ENCODE data around the gene ZNF133.
"Not testable (repeated sequence)": the region's sequence is repeated elsewhere in the genome, so short reads cannot be mapped to it uniquely, and the experiment has no call there.

ZNF133 gene

DNA sequence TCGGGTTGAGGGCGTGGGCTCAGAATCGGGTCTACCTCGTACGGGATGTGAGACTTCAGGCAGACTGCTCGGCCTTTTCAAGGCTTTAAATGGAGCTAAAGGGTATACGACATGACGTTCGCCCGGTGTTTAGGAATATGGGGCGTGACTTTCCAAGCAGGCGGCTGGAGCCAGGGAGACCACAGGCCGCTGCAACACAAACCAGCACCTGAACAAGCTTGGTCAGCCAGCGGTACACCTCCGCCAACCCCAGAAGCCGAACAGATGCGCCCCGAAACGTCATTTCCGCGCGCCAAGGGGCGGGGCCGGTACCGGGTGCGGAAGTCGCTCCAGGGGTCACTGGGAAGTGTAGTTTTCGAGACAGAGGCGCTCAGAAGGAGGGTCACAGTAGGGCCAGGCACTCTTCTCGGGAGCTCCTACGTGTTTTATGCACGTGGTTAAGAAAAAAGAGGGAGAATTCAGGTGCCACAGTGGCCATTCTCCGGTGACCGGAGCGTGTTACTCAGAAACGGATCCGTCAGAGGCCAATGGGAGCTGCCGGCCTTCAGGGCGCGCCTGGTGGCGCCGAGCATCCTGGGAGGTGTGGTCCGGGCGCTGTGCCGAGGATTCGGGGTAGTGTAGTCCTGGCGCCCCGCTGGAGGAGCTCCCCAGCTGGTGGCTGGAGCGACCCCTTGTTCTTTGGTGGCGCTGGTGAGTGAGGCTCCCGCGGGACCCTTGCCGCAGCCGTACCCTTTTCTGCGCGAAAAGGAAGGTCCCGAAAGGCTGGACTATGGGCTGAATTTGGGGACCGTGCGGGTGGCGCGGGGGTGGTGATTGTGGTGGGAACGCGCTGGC lies at the start of gene ZNF133:
Gene ZNF133 (plus strand): TSS at position 613 of the 834 bp plus-strand sequence. CDS start 17,160 bp downstream, outside the sequence.
- peak within 1 kb of the TSS; percentile 94 for H3K4me3 ChIP-seq (ENCODE audit: low read length)
- no peaks in the 10 kb centered on the region for H3F3A ChIP-seq (ENCODE audit: control insufficient read depth, insufficient read depth)
- H3K4me2 ChIP-seq (ENCODE audit: low read length), result peak within 1 kb of the TSS; percentile 88
- H3K4me1 ChIP-seq (ENCODE audit: control insufficient read depth, low read length), result peaks cover 31% of the 10 kb centered on the region
- no peaks in the 10 kb centered on the region for H3K9me2 ChIP-seq (replicated peaks; ENCODE audit: control insufficient read depth, low read length)
- H3K79me2 ChIP-seq (ENCODE audit: control insufficient read depth, low read length), result peaks cover 11% of the 10 kb centered on the region
- H3K27ac ChIP-seq (ENCODE audit: low read depth, low read length), result peak within 1 kb of the TSS; percentile 55
- no peaks in the 10 kb centered on the region for H4K20me1 ChIP-seq (ENCODE audit: control insufficient read depth, insufficient read depth, low read depth, low read length)
- H3K27me3 ChIP-seq (ENCODE audit: control insufficient read depth, low read length), result no peaks in the 10 kb centered on the region
- peaks cover 16% of the 10 kb centered on the region; the same call in 1 of the 2 replicates for H3K9me3 ChIP-seq (ENCODE audit: control insufficient read depth, insufficient read depth, low read length)
- H3K36me3 ChIP-seq (ENCODE audit: control insufficient read depth, low read length), result no peaks in the 10 kb centered on the region
- TF ChIP-seq, protein P1, sequence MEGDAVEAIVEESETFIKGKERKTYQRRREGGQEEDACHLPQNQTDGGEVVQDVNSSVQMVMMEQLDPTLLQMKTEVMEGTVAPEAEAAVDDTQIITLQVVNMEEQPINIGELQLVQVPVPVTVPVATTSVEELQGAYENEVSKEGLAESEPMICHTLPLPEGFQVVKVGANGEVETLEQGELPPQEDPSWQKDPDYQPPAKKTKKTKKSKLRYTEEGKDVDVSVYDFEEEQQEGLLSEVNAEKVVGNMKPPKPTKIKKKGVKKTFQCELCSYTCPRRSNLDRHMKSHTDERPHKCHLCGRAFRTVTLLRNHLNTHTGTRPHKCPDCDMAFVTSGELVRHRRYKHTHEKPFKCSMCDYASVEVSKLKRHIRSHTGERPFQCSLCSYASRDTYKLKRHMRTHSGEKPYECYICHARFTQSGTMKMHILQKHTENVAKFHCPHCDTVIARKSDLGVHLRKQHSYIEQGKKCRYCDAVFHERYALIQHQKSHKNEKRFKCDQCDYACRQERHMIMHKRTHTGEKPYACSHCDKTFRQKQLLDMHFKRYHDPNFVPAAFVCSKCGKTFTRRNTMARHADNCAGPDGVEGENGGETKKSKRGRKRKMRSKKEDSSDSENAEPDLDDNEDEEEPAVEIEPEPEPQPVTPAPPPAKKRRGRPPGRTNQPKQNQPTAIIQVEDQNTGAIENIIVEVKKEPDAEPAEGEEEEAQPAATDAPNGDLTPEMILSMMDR (IDR thresholded peaks at IDR 0.05; ENCODE audit: low read depth, low read length, poor library complexity, severe bottlenecking), result peak; percentile 52
- TF ChIP-seq EZH2phosphoT487 (IDR thresholded peaks at IDR 0.05; ENCODE audit: borderline replicate concordance, low read length), result no peak

DNA sequence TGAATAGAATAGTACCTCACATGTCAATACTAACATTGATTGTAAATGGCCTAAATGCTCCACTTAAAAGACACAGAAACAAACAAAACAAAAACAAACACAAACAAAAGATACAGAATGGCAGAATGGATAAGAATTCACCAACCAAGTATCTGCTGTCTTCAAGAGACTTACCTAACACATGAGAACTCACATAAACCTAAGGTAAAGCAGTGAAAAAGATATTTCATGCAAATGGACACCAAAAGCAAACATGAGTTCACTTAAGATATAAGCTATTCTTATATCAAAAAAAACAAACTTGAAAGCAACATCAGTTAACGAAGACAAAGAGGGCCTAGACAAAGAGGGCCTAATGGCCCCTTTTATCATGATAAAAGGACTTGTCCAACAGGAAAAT lies 47.3 kb upstream of the ZNF133 start:
- no peaks in the 10 kb centered on the region for H3K9me3 ChIP-seq (ENCODE audit: control insufficient read depth, insufficient read depth, low read length)
- H3K4me2 ChIP-seq (ENCODE audit: low read length), result no peak overlapping the region
- H3K4me1 ChIP-seq (ENCODE audit: control insufficient read depth, low read length), result no peaks in the 10 kb centered on the region
- H3K27ac ChIP-seq (ENCODE audit: low read depth, low read length), result no peak overlapping the region
- H3K4me3 ChIP-seq (ENCODE audit: low read length), result no peak overlapping the region
- H3K9me2 ChIP-seq (replicated peaks; ENCODE audit: control insufficient read depth, low read length), result no peaks in the 10 kb centered on the region
- H3K27me3 ChIP-seq (ENCODE audit: control insufficient read depth, low read length), result no peaks in the 10 kb centered on the region
- no peaks in the 10 kb centered on the region for H4K20me1 ChIP-seq (ENCODE audit: control insufficient read depth, insufficient read depth, low read depth, low read length)
- no peaks in the 10 kb centered on the region for H3K36me3 ChIP-seq (ENCODE audit: control insufficient read depth, low read length)
- no peaks in the 10 kb centered on the region for H3F3A ChIP-seq (ENCODE audit: control insufficient read depth, insufficient read depth)
- TF ChIP-seq, protein P1 (IDR thresholded peaks at IDR 0.05; ENCODE audit: low read depth, low read length, poor library complexity, severe bottlenecking), result no peak
- no peak for TF ChIP-seq EZH2phosphoT487 (IDR thresholded peaks at IDR 0.05; ENCODE audit: borderline replicate concordance, low read length)
- no peaks in the 10 kb centered on the region for H3K79me2 ChIP-seq (ENCODE audit: control insufficient read depth, low read length)

DNA sequence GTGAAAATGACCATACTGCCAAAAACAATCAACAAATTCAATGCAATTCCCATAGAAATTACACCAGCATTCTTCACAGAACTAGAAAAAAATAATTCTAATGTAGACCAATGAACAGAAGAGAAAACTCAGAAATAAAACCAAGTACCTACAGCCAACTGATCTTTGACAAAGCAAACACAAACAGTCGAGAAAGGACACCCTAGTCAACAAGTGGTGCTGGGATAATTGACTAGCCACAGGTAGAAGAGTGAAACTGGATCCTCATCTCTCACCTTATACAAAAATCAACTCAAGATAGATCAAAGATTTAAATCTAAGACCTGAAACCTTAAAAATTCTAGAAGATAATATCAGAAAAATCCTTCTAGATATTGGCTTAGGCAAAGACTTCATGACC lies 44.5 kb upstream of the ZNF133 start:
- H3K36me3 ChIP-seq (ENCODE audit: control insufficient read depth, low read length), result no peaks in the 10 kb centered on the region
- no peak overlapping the region for H3K4me3 ChIP-seq (ENCODE audit: low read length)
- H3K9me3 ChIP-seq (ENCODE audit: control insufficient read depth, insufficient read depth, low read length), result no peaks in the 10 kb centered on the region
- H3K27me3 ChIP-seq (ENCODE audit: control insufficient read depth, low read length), result no peaks in the 10 kb centered on the region
- H3K27ac ChIP-seq (ENCODE audit: low read depth, low read length), result no peak overlapping the region
- H4K20me1 ChIP-seq (ENCODE audit: control insufficient read depth, insufficient read depth, low read depth, low read length), result no peaks in the 10 kb centered on the region
- no peaks in the 10 kb centered on the region for H3K9me2 ChIP-seq (replicated peaks; ENCODE audit: control insufficient read depth, low read length)
- H3F3A ChIP-seq (ENCODE audit: control insufficient read depth, insufficient read depth), result no peaks in the 10 kb centered on the region
- no peak overlapping the region for H3K4me2 ChIP-seq (ENCODE audit: low read length)
- TF ChIP-seq EZH2phosphoT487 (IDR thresholded peaks at IDR 0.05; ENCODE audit: borderline replicate concordance, low read length), result no peak
- TF ChIP-seq, protein P1 (IDR thresholded peaks at IDR 0.05; ENCODE audit: low read depth, low read length, poor library complexity, severe bottlenecking), result no peak
- H3K4me1 ChIP-seq (ENCODE audit: control insufficient read depth, low read length), result no peaks in the 10 kb centered on the region
- H3K79me2 ChIP-seq (ENCODE audit: control insufficient read depth, low read length), result no peaks in the 10 kb centered on the region

GRCh38 chr20:18248545-18248944 lies 39.8 kb upstream of the ZNF133 start:
- H3K9me2 ChIP-seq (replicated peaks; ENCODE audit: control insufficient read depth, low read length); H3K4me3 ChIP-seq (ENCODE audit: low read length); H4K20me1 ChIP-seq (ENCODE audit: control insufficient read depth, insufficient read depth, low read depth, low read length); H3K4me1 ChIP-seq (ENCODE audit: control insufficient read depth, low read length); H3K9me3 ChIP-seq (ENCODE audit: control insufficient read depth, insufficient read depth, low read length); H3F3A ChIP-seq (ENCODE audit: control insufficient read depth, insufficient read depth); H3K27me3 ChIP-seq (ENCODE audit: control insufficient read depth, low read length); H3K4me2 ChIP-seq (ENCODE audit: low read length); H3K27ac ChIP-seq (ENCODE audit: low read depth, low read length); H3K79me2 ChIP-seq (ENCODE audit: control insufficient read depth, low read length); H3K36me3 ChIP-seq (ENCODE audit: control insufficient read depth, low read length): not testable (repeated sequence)
